ENCODE data around the gene OR10A4. TPM values are rescaled to one million over a fixed set of nuclear protein-coding genes. Genes with fewer than 3 reads are reported as not detected.

OR10A4 gene
- total and polyA plus RNA-seq, 10 of the 15 experiments (the other 5 are each of a cell fraction or from before 2014, with no cell fraction given): not detected

DNA sequence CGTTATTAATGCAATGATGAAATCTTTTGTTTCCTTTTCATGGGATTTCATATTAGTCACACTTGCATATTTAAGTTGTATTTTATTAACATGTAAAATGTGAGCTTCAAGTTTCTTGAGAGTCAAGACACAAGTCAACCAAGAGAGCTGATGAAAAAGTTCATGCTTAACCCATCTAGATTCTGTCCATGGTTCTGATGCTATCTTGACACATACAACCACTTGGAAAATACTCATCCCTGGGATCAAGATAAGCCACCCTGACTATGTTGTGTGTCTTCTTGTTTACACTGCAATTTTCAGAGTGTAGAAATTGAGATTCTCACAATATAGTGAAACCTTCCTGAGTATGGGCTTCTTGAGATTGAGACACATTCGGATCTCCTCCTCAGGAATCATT lies 664 bp upstream of the OR10A4 start (continued):
- TF ChIP-seq, protein P1, sequence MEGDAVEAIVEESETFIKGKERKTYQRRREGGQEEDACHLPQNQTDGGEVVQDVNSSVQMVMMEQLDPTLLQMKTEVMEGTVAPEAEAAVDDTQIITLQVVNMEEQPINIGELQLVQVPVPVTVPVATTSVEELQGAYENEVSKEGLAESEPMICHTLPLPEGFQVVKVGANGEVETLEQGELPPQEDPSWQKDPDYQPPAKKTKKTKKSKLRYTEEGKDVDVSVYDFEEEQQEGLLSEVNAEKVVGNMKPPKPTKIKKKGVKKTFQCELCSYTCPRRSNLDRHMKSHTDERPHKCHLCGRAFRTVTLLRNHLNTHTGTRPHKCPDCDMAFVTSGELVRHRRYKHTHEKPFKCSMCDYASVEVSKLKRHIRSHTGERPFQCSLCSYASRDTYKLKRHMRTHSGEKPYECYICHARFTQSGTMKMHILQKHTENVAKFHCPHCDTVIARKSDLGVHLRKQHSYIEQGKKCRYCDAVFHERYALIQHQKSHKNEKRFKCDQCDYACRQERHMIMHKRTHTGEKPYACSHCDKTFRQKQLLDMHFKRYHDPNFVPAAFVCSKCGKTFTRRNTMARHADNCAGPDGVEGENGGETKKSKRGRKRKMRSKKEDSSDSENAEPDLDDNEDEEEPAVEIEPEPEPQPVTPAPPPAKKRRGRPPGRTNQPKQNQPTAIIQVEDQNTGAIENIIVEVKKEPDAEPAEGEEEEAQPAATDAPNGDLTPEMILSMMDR (IDR thresholded peaks at IDR 0.05 in 2 of 3, conservative IDR thresholded peaks at IDR 0.05 in 1 of 3; ENCODE audit: control insufficient read depth in 2 of 3, extremely low read depth in 1 of 3, insufficient read depth in 1 of 3, low read depth in 3 of 3, low read length in 3 of 3): no peak
- TF ChIP-seq DPF2 (IDR thresholded peaks at IDR 0.05) (no peak), PAX8 (IDR thresholded peaks at IDR 0.05) (no peak)

DNA sequence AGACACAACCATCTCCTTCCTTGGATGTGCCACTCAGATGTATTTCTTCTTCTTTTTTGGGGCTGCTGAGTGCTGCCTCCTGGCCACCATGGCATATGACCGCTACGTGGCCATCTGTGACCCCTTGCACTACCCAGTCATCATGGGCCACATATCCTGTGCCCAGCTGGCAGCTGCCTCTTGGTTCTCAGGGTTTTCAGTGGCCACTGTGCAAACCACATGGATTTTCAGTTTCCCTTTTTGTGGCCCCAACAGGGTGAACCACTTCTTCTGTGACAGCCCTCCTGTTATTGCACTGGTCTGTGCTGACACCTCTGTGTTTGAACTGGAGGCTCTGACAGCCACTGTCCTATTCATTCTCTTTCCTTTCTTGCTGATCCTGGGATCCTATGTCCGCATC lies 489 bp downstream of the OR10A4 start:
- SMC1A ChIA-PET (ENCODE audit: uncharacterized antibody, unreplicated experiment): interaction anchor here (0.9 kb wide), 1 partner anchor 23 kb away, joined by 3 read pairs; no protein-coding TSS in a partner anchor
- H3K9ac ChIP-seq (ENCODE audit: control insufficient read depth, insufficient read depth, low read length): no peak overlapping the region
- no peaks in the 10 kb centered on the region for H3K9me3 ChIP-seq (replicated peaks; ENCODE audit: control insufficient read depth, insufficient read depth, low read length)
- H3K4me1 ChIP-seq (ENCODE audit: control insufficient read depth, insufficient read depth, low read length): no peaks in the 10 kb centered on the region
- no peak overlapping the region for H3K4me3 ChIP-seq
- no peak overlapping the region for H3K27ac ChIP-seq (ENCODE audit: control insufficient read depth, insufficient read depth)
- no peaks in the 10 kb centered on the region for H4K20me1 ChIP-seq (ENCODE audit: control insufficient read depth, insufficient read depth)
- DNase-seq (ENCODE audit: low read depth, low spot score): no peak
- RAD21 ChIA-PET (ENCODE audit: unreplicated experiment): no interaction called here
- POLR2A ChIA-PET: no interaction called here
- TF ChIP-seq HDGF (IDR thresholded peaks at IDR 0.05) (no peak), CHD2 (IDR thresholded peaks at IDR 0.05; ENCODE audit: borderline replicate concordance, low read depth, low read length) (no peak), EED (IDR thresholded peaks at IDR 0.05; ENCODE audit: low read depth) (no peak), NBN (IDR thresholded peaks at IDR 0.05) (no peak), HDAC2 (IDR thresholded peaks at IDR 0.05) (no peak), DPF2 (IDR thresholded peaks at IDR 0.05) (no peak), SMARCA5 (IDR thresholded peaks at IDR 0.05) (no peak), KAT2A (conservative IDR thresholded peaks at IDR 0.05; ENCODE audit: control insufficient read depth, low read depth, low read length) (no peak), POLR2A (IDR thresholded peaks at IDR 0.05; ENCODE audit: low read depth, low read length) (no peak), FOS (IDR thresholded peaks at IDR 0.05; ENCODE audit: borderline replicate concordance, extremely low read depth, insufficient read length) (no peak), NFYB (IDR thresholded peaks at IDR 0.05; ENCODE audit: insufficient read depth, low read depth, low read length) (no peak), MYB (IDR thresholded peaks at IDR 0.05; ENCODE audit: borderline replicate concordance, low read depth, low read length) (no peak)
- TF ChIP-seq, protein P2, sequence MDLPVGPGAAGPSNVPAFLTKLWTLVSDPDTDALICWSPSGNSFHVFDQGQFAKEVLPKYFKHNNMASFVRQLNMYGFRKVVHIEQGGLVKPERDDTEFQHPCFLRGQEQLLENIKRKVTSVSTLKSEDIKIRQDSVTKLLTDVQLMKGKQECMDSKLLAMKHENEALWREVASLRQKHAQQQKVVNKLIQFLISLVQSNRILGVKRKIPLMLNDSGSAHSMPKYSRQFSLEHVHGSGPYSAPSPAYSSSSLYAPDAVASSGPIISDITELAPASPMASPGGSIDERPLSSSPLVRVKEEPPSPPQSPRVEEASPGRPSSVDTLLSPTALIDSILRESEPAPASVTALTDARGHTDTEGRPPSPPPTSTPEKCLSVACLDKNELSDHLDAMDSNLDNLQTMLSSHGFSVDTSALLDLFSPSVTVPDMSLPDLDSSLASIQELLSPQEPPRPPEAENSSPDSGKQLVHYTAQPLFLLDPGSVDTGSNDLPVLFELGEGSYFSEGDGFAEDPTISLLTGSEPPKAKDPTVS (IDR thresholded peaks at IDR 0.05; ENCODE audit: low read depth, low read length): no peak
- intact Hi-C loops (cut with micrococcal nuclease; ENCODE audit: unreplicated experiment) (no loop called here), in situ Hi-C loops (cut with MboI) (no loop called here)
- H3K79me2 ChIP-seq (ENCODE audit: control insufficient read depth, insufficient read depth, low read length): no peaks in the 10 kb centered on the region
- FAIRE-seq: no peak
- 15% methylated on average over 3 of the region's 3 CpGs for WGBS (ENCODE audit: insufficient coverage, insufficient replicate concordance, low lambda C conversion rate, missing lambda C conversion rate)
- BruUV-seq (replicated peaks): no TSS peak
- CTCF ChIA-PET: no interaction called here
- no peak overlapping the region for H3K4me2 ChIP-seq (ENCODE audit: control insufficient read depth, insufficient read depth)
- H3K27me3 ChIP-seq (replicated peaks in 1 of 2; ENCODE audit: control insufficient read depth in 2 of 2, insufficient read depth in 2 of 2, low read length in 1 of 2): no peaks in the 10 kb centered on the region
- ATAC-seq: peak; percentile 68
- H2AFZ ChIP-seq (ENCODE audit: control insufficient read depth, low read depth, low read length): no peak overlapping the region
- H3K36me3 ChIP-seq (ENCODE audit: control insufficient read depth in 2 of 2, insufficient read depth in 2 of 2, low read length in 1 of 2): no peaks in the 10 kb centered on the region
